ENCODE results near the gene OSER1. TPM values are rescaled to one million over a fixed set of nuclear protein-coding genes. Genes with fewer than 3 reads are reported as not detected.

OSER1 gene
- total RNA-seq, 4 donors from 2014 or later = 73.0 to 114 (median 94.5) TPM

DNA sequence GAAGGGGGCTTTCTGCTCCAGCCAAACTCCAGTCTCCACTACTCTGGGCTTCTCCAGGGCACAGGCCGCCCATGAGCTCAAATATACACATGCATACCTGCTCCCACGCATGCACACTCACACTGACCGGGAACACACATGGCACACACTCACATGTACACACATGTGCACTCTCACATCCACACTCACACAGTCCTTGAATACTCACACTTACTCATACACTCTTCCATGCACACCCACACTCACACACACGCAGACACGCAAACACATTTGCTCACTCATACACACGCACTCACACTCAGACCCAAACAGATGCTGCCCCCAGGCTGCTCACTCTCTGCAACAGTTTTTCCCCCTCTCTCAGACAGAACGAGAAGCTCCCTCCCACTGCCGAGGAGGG, 43.5 kb upstream of the OSER1 start:
- Histone ChIP-seq H3K27me3 (peaks cover 3 to 11% (median 10%) of the 10 kb centered on the region in 3 donors), H3K4me3 (no peak overlapping the region), H3K36me3 (no peaks in the 10 kb centered on the region), H3K4me1 (no peaks in the 10 kb centered on the region), H3K27ac (no peak overlapping the region), H3K9me3 (no peaks in the 10 kb centered on the region)
- ATAC-seq (no peak), DNase-seq (no peak)
- intact Hi-C loops (cut with DNase I; ENCODE audit: low total_unique reads) = no loop called here
- in situ Hi-C loops (cut with MboI; ENCODE audit: low sequenced_read_pairs in 4 of 4) = no loop called here
- TF ChIP-seq POLR2A (IDR thresholded peaks at IDR 0.05) = no peak
- TF ChIP-seq, protein P1, sequence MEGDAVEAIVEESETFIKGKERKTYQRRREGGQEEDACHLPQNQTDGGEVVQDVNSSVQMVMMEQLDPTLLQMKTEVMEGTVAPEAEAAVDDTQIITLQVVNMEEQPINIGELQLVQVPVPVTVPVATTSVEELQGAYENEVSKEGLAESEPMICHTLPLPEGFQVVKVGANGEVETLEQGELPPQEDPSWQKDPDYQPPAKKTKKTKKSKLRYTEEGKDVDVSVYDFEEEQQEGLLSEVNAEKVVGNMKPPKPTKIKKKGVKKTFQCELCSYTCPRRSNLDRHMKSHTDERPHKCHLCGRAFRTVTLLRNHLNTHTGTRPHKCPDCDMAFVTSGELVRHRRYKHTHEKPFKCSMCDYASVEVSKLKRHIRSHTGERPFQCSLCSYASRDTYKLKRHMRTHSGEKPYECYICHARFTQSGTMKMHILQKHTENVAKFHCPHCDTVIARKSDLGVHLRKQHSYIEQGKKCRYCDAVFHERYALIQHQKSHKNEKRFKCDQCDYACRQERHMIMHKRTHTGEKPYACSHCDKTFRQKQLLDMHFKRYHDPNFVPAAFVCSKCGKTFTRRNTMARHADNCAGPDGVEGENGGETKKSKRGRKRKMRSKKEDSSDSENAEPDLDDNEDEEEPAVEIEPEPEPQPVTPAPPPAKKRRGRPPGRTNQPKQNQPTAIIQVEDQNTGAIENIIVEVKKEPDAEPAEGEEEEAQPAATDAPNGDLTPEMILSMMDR (IDR thresholded peaks at IDR 0.05 in 4 of 5, conservative IDR thresholded peaks at IDR 0.05 in 1 of 5) = no peak

DNA sequence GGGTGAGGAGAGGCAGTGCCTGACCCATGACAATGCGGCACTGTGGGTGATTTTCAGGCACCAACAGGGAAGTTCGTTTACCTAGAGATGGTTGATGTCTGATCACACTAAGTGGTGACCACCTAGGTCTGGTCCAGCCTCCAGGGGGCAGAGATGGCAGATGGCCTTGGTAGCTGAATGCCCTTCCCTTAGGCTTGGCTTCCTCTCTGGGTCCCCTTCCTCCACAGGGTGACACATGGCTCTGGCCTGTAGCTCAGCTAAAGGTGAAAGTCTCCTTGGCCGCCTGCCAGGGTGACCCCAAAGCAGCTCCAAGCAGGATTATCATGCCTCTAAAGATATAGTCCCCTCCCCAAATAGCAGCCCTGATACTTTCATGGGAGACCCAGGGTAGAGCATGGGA, 43.0 kb upstream of the OSER1 start:
- Histone ChIP-seq H3K36me3 (no peaks in the 10 kb centered on the region), H3K27me3 (peaks cover 9 to 16% (median 12%) of the 10 kb centered on the region in 3 donors), H3K27ac (no peak overlapping the region), H3K9me3 (no peaks in the 10 kb centered on the region), H3K4me3 (no peak overlapping the region), H3K4me1 (no peaks in the 10 kb centered on the region)
- in situ Hi-C loops (cut with MboI; ENCODE audit: low sequenced_read_pairs in 4 of 4) (no loop called here), intact Hi-C loops (cut with DNase I; ENCODE audit: low total_unique reads) (no loop called here)
- no peak for DNase-seq
- no peak for ATAC-seq
- TF ChIP-seq POLR2A (IDR thresholded peaks at IDR 0.05) = no peak
- TF ChIP-seq, protein P1 (IDR thresholded peaks at IDR 0.05 in 4 of 5, conservative IDR thresholded peaks at IDR 0.05 in 1 of 5) = no peak

DNA sequence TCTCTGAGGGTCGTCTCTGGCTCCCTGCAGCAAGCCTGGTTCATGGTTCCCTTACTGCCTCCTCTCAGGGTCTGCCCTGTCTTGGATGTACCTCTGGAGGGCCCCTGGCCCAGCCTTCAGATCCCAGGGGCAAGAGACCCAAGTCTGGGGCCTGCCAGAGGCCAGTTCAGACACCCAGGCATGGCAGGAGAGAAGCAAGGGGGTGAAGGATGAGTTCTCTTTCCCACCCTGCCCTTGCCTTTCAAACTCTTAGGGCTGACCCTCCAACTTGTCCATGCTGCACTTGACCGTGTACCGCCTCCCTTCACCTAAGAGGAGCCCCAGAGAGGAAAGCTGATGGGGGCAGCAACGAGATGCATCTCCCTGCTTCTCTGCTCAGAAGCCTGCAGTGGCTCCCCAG, 40.7 kb upstream of the OSER1 start:
- H3K36me3 ChIP-seq = no peaks in the 10 kb centered on the region
- in situ Hi-C loops (cut with MboI; ENCODE audit: low sequenced_read_pairs in 4 of 4) = no loop called here
- no peak overlapping the region for H3K27ac ChIP-seq
- DNase-seq = no peak
- H3K27me3 ChIP-seq = peaks cover 14 to 31% (median 26%) of the 10 kb centered on the region in 3 donors
- H3K9me3 ChIP-seq = no peaks in the 10 kb centered on the region
- H3K4me1 ChIP-seq = peaks cover 0 to 4% of the 10 kb centered on the region in 2 donors
- intact Hi-C loops (cut with DNase I; ENCODE audit: low total_unique reads) = no loop called here
- no peak for ATAC-seq
- no peak overlapping the region for H3K4me3 ChIP-seq
- TF ChIP-seq POLR2A (IDR thresholded peaks at IDR 0.05) = no peak
- TF ChIP-seq, protein P1 (IDR thresholded peaks at IDR 0.05 in 4 of 5, conservative IDR thresholded peaks at IDR 0.05 in 1 of 5) = no peak

DNA sequence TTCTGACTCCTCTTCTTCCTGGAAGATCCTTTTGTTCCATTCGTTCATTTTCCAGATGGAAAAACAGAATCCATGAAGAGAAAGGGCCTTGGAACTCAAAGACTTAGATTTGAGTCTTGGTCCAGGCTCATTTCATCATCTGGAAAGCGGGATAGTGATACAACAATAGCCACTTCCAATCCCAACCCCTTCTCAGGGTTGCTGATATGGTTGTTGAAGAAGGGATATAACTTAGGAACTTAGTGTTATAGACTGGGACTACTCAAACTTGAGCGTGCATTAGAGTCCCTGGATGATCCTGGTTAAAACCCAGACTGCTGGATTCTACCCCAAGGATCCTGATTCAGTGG, 37.8 kb upstream of the OSER1 start:
- Histone ChIP-seq H3K4me1 (peaks cover 0 to 4% of the 10 kb centered on the region in 2 donors), H3K36me3 (no peaks in the 10 kb centered on the region), H3K27ac (no peak overlapping the region), H3K9me3 (no peaks in the 10 kb centered on the region), H3K27me3 (peaks cover 14 to 31% (median 26%) of the 10 kb centered on the region in 3 donors), H3K4me3 (no peak overlapping the region)
- ATAC-seq (no peak), DNase-seq (no peak)
- TF ChIP-seq POLR2A (IDR thresholded peaks at IDR 0.05) = no peak
- TF ChIP-seq, protein P1 (IDR thresholded peaks at IDR 0.05 in 4 of 5, conservative IDR thresholded peaks at IDR 0.05 in 1 of 5) = no peak
- intact Hi-C loops (cut with DNase I; ENCODE audit: low total_unique reads) = no loop called here
- in situ Hi-C loops (cut with MboI; ENCODE audit: low sequenced_read_pairs in 4 of 4) = no loop called here

Data from gastrocnemius medialis (tissue), 4 donors.